ENCODE data around the gene LUZP2.
"Not testable (repeated sequence)": the region's sequence is repeated elsewhere in the genome, so short reads cannot be mapped to it uniquely, and the experiment has no call there.

Gene LUZP2

GRCh38 chr11:24837112-24837511 lies 340.3 kb downstream of the LUZP2 start:
- DNase-seq, result no peak

GRCh38 chr11:24842308-24842707 lies 345.5 kb downstream of the LUZP2 start:
- no peak for DNase-seq

GRCh38 chr11:24844406-24844805 lies 347.6 kb downstream of the LUZP2 start:
- no peak for DNase-seq

- DNase-seq, result no peak
Observed at GRCh38 chr11:24848857-24849256, 352.0 kb downstream of the LUZP2 start.

- DNase-seq, result no peak
Observed at GRCh38 chr11:24855951-24856350, 359.1 kb downstream of the LUZP2 start.

GRCh38 chr11:24859801-24860300 lies 363.0 kb downstream of the LUZP2 start:
- no peak for DNase-seq

- DNase-seq, result no peak
Observed at GRCh38 chr11:24861440-24861839, 364.6 kb downstream of the LUZP2 start.

- no peak for DNase-seq
Observed at GRCh38 chr11:24866743-24867142, 369.9 kb downstream of the LUZP2 start.

GRCh38 chr11:24870048-24870447 lies 373.2 kb downstream of the LUZP2 start:
- DNase-seq, result no peak

- no peak for DNase-seq
Observed at GRCh38 chr11:24872186-24872585, 375.3 kb downstream of the LUZP2 start.

GRCh38 chr11:24872651-24873311 lies 375.9 kb downstream of the LUZP2 start:
- no peak for DNase-seq

- DNase-seq, result no peak
Observed at GRCh38 chr11:24880962-24881361, 384.1 kb downstream of the LUZP2 start.

- no peak for DNase-seq
Observed at GRCh38 chr11:24885580-24886173, 388.8 kb downstream of the LUZP2 start.

- DNase-seq, result no peak
Observed at GRCh38 chr11:24886880-24887619, 390.2 kb downstream of the LUZP2 start.

GRCh38 chr11:24890426-24890825 lies 393.6 kb downstream of the LUZP2 start:
- no peak for DNase-seq

GRCh38 chr11:24891845-24892492 lies 395.1 kb downstream of the LUZP2 start:
- DNase-seq, result not testable (repeated sequence)

- DNase-seq, result no peak
Observed at GRCh38 chr11:24896118-24896835, 399.4 kb downstream of the LUZP2 start.

GRCh38 chr11:24900514-24900913 lies 403.7 kb downstream of the LUZP2 start:
- no peak for DNase-seq

- DNase-seq, result no peak
Observed at GRCh38 chr11:24900960-24901549, 404.2 kb downstream of the LUZP2 start.

GRCh38 chr11:24903555-24903954 lies 406.7 kb downstream of the LUZP2 start:
- DNase-seq, result no peak

GRCh38 chr11:24925091-24925490 lies 428.2 kb downstream of the LUZP2 start:
- DNase-seq, result no peak
